ENCODE data around the gene FANCC.

- TF ChIP-seq CTCF (IDR thresholded peaks at IDR 0.05) (no peak), POLR2A (IDR thresholded peaks at IDR 0.05) (no peak), POLR2AphosphoS5 (IDR thresholded peaks at IDR 0.05) (no peak), EP300 (IDR thresholded peaks at IDR 0.05) (no peak)
Measured at GRCh38 chr9:95286151-95286550, 31.4 kb downstream of the FANCC start.
